Measurements from ENCODE around the gene ATOH8.

Gene ATOH8

DNA sequence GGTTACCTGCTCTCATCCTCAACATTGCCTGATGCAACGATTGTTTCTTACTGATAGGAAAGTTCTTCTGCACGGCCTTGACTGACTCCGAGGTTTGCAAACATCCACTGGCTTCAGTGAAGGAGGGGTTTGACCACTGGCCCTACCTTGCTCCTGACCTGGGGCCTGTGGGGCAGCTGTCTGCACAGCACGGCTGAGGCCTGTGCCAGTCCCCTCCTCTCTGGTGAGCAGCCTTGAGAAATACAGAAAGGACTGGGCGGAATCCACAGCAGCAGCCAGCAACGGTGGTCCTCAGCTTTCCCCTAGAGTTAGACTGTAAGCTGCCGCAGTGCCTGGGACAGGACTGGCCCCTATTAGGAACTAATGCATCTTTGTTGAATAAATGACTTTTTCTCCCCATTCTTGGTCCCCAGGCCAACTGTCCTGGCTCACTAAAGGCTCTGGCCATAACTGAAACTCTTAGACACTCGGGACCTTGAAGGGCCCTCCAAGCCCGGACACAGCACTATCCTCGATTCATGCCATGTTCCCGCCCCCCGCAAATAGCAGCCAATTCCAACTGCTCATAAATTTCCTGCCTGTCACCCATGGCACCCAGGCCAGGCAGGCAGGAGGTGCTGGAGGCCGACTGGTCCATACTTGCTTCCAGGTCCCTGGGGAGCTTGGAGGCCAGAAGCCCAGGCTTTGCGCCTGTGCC, 26.7 kb downstream of the ATOH8 start:
- no peak overlapping the region for H3K27ac ChIP-seq
- TF ChIP-seq, protein P1, sequence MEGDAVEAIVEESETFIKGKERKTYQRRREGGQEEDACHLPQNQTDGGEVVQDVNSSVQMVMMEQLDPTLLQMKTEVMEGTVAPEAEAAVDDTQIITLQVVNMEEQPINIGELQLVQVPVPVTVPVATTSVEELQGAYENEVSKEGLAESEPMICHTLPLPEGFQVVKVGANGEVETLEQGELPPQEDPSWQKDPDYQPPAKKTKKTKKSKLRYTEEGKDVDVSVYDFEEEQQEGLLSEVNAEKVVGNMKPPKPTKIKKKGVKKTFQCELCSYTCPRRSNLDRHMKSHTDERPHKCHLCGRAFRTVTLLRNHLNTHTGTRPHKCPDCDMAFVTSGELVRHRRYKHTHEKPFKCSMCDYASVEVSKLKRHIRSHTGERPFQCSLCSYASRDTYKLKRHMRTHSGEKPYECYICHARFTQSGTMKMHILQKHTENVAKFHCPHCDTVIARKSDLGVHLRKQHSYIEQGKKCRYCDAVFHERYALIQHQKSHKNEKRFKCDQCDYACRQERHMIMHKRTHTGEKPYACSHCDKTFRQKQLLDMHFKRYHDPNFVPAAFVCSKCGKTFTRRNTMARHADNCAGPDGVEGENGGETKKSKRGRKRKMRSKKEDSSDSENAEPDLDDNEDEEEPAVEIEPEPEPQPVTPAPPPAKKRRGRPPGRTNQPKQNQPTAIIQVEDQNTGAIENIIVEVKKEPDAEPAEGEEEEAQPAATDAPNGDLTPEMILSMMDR (conservative IDR thresholded peaks at IDR 0.05), result no peak

DNA sequence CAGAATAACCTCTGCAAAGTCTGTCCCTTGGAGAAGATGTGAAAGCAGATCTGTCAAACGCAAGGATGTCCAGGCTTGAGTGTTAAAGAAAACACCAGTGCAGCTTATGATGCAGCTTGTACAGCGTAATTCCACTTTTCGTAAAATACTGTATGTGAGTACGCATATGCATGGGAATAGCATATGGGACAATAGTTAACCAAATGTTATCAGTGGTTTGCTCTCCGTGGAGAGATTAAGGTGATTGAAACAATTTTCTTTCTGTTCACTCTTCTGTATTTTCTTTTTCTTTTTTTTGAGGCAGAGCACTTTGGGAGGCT, 27.2 kb downstream of the ATOH8 start:
- no peak overlapping the region for H3K27ac ChIP-seq
- TF ChIP-seq, protein P1 (conservative IDR thresholded peaks at IDR 0.05), result no peak

- TF ChIP-seq, protein P1 (conservative IDR thresholded peaks at IDR 0.05), result no peak
These were observed 30.0 kb downstream of the ATOH8 start for GRCh38 chr2:85783796-85784195.

DNA sequence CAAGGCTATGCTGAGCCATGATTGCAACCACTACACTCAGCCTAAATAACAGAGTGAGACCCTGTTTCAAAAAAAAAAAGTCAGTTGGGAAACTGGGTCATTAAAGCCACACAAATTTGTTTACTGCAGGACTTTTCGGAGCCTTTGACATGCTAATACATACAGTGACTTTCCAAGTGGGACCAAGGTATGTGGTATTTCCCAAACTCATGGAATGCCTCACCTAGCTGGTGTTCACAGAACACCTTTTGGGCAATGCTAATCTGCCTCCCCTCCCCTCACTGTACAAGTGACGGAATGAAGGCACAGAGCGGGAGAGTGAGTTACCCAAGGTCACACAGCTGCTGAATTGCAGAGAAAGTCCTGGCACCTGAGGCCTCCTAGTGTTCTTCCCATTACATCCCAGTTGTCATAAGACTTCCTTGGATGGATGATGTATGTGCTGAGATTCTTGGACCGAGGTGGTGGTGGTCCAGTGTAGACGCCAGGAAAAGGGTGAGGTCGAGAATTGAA, 30.7 kb downstream of the ATOH8 start:
- no peak overlapping the region for H3K27ac ChIP-seq
- TF ChIP-seq, protein P1 (conservative IDR thresholded peaks at IDR 0.05), result no peak

More at GRCh38 chr2:85783796-85784195, 30.0 kb downstream of the ATOH8 start:
- H3K27ac ChIP-seq, result no peak overlapping the region

- no peak overlapping the region for H3K27ac ChIP-seq
- TF ChIP-seq, protein P1 (conservative IDR thresholded peaks at IDR 0.05), result no peak
These were observed 31.4 kb downstream of the ATOH8 start for GRCh38 chr2:85785027-85785822.

DNA sequence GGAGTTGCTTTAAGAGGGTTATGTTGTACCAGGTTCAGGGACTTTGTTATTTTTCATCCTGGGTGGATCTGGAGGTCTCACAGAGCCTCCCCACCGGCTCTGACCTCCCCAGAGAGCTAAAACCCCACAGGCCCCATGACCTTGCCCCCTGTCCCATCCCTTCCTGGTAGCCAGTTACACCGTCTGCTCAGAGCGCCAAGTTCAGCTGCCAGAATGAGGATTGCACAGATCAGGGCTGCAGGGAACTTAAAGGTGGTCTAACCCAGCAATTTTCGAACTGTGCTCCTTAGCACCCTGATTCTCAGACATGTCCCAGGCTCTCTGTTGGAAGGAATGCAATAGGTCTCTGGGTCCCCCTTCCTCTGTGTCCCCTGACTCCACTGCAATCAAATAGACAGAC, 32.1 kb downstream of the ATOH8 start:
- no peak overlapping the region for H3K27ac ChIP-seq

DNA sequence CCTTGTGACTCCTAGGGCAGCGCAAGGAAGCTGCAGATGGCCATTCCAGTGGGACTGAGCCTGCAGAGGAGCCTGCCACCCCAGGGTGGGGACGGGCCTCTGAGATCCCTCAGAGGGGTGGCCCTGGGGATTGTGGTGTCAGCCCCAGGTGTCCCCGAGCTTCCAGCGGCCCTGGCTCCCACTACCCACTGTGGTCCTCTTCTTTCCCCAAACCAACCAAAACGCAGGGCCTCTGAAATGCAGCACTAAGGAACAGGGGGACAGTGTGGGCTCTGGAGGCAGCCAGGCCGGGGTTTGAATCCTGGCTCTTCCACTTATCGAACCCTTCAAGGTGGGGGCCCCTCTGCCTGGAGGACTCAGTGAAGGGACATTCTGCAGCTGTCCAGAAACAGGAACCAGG, 32.7 kb downstream of the ATOH8 start:
- TF ChIP-seq, protein P1 (conservative IDR thresholded peaks at IDR 0.05), result no peak

More for the DNA sequence above, 32.1 kb downstream of the ATOH8 start:
- TF ChIP-seq, protein P1 (conservative IDR thresholded peaks at IDR 0.05), result no peak

More for the DNA sequence above, 32.7 kb downstream of the ATOH8 start:
- no peak overlapping the region for H3K27ac ChIP-seq

All from VCaP (cell line).